NCI-H82 (cell line): Measurements from ENCODE around the gene CNOT2.
"Not testable (repeated sequence)": the region's sequence is repeated elsewhere in the genome, so short reads cannot be mapped to it uniquely, and the experiment has no call there.

Experiments used
- DNase-seq: peaks from one replicate; lab custom pipeline; 2025; lab: John Stamatoyannopoulos, UW

CNOT2 gene

GRCh38 chr12:70251661-70252060 is 8.4 kb downstream of the CNOT2 start:
- DNase-seq: no peak

DNA sequence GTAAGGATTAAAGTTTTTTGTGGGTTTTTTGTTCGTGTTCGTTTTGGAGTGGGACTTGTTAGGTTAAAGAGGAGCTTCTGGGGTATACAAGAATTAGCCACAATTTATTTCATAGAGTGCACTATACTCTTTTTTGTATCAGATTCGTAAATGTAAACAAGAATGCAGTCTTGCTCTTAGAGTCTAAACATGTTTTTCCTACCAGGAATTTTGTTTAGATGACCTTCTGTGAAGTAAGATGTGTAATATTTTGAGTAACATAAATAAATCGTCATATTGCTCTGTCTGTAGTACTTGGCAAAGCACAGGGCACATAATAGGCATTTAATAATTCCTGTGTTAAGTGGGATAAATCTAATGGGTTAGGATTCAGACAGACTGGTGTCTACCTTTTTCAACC is 9.6 kb downstream of the CNOT2 start:
- no peak for DNase-seq

DNA sequence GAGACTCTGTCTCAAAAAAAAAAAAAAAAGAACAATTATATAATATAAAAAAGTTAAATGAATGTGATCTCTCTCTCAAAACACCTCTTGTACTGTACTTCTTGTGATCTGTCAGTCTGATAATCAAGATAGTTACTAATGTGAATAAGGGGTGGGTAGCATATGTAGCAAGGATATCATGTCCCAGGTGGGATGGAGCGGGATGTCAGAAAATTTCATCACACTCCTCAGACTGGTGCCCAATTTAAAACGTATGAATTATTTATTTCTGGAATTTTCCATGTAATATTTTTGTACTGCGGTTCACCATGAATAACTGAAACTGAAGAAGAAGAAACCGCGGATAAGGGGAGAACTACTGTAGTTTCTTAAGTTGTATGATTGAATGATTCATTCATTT is 11.0 kb downstream of the CNOT2 start:
- DNase-seq: no peak

- DNase-seq: no peak
These were observed 11.6 kb downstream of the CNOT2 start for GRCh38 chr12:70254846-70255245.

DNA sequence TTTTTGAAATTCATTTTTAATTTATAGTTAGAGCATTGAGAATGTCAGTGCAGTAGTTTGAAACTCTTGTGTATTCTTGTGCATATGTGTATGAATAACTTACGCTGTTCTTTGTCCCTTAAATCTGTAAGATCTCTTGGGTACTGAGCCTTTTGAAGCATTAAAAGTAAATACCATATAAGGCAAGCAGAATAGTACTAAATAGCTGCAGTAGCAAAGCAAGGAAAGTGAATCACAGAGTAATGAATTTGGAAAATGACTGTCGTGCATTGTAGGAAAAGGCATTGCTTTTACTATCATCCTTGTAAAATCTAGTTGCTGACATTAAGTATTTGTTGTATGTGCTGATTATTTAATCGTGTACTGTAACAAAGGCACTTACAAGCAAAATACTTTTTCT is 12.1 kb downstream of the CNOT2 start:
- no peak for DNase-seq

DNA sequence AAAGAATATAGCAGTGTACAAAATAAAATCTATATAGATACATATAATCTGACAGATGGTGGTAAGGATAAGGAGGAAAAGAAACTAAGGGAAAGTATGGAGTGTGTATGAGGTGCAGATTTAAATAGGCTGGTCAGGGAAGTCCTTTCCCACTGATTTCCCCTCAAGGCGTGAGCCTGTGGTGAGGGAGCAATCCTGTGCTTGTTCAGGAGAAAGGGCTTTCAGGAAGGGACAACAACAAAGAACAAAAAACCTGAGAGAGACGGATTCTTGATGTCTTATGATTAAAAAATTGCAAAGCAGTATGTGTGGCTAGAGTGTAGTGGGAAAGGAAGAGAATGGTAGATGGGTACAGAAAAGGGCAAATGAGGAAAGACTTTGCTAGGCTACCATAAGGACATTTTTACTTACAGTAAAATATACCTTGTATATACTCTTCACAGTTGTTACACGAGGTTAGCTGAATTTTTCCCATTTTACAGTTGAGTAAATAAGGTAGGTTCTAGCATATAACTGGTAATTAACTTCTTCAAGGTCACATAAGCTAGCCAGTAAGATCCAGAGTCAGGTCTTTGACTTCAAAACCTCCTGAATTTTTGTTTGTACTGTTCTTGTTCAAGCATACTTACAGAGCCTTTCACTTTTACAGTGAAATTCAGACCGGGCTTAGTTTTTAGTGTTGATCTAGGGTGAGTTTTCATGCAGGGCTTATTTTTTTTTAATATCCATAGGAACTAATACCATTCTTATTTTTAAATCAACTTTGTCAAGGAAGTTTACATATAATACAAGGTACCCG is 15.6 kb downstream of the CNOT2 start:
- no peak for DNase-seq

DNA sequence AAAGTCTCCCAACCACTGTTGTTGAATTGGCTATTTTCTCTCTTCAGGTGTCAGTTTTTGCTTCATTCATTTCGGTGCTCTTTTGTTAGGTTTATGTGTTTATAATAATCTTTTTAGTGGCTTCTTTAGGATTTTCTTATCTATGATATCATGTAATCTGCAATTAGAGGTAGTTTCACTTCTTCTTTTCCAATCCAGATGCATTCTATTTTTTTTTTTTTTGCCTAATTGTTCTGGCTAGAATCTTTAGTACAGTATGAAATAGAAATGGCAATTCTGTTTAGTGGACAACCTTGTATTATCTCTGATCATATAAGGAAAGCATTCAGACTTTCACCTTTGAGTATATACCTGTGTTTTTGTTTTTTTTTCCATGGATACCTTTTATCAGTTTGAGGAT is 17.4 kb downstream of the CNOT2 start:
- no peak for DNase-seq

- DNase-seq: no peak
These were observed 21.0 kb downstream of the CNOT2 start for GRCh38 chr12:70264067-70264867.

GRCh38 chr12:70265132-70265531 is 21.9 kb downstream of the CNOT2 start:
- no peak for DNase-seq

DNA sequence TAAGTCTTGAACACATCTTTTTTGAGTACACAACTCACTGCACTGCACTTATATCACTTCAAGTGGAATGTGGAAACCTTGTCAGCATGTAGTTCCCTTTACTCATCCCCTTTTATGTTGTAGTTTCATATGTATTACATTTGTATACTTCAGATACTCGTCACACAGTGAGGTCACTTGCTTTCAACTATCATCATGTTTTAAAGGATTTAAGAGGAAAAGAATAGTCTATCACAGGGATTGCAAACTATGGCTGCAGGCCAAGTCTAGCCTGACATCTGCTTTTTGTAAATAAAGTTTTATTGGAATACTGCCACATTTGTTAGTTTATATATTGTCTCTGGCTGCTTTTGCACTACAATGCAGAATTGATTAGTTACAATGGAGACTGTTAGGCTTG is 24.3 kb downstream of the CNOT2 start:
- no peak for DNase-seq

- DNase-seq: no peak
These were observed 25.7 kb downstream of the CNOT2 start for GRCh38 chr12:70268972-70269371.

GRCh38 chr12:70270108-70270507 is 26.9 kb downstream of the CNOT2 start:
- DNase-seq: no peak

- peak; percentile 83 for DNase-seq
These were observed 27.8 kb downstream of the CNOT2 start for GRCh38 chr12:70271025-70271424.

DNA sequence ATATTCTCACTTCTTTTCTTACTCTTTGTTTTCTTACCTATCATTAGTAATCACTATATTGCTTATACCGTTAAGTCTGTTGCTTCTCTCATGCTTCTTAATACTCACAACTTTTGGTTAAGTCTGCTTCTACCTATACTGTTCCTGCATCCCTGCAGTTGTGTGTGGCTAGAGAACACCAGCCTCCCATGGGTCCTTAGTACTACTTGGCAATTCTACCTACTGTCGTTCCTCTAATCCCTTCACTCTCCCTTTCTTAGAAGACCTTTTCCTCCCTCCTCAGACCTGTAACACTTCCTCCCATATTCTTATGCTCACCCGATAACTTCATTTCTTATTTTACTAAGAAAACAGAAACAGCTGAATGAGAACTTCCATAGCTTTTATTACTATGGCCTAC is 29.3 kb downstream of the CNOT2 start:
- peak; percentile 11 for DNase-seq

DNA sequence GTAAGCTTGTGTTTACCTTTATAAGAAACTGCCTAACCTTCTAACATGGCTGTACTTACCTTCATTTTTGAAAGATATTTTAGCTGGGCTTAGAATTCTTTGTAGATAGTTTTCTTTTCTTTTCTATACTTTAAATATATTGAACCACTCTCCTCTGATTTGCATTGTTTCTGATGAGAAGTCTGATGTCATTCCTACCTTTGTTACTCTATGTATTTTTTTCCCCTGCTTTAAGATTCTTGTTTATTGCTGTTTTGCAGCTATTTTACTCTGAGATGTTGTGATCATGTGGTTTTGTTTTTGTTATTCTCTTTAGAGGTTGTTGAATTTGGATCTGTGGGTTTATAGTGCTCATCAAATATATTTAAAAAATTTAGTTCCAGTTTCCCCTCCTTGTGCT is 31.8 kb downstream of the CNOT2 start:
- DNase-seq: no peak

DNA sequence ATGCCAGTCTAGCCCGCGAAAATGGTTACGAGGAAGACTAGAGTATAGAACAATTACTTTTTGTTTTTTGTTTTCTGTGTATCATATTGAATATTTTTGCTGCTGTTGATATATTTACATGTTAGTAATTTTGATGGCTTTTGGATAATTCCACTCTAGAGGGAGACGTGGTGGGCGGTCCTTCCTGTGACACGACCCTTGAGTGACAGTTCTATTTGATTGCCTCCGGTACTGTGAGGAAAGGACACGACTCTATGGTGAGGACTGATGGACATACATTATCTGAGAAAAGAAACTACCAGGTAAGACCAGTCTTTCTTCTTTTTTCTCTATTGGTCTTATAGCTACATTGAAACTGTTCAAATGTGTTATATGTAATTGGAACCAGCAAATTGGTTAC is 34.7 kb downstream of the CNOT2 start:
- no peak for DNase-seq

GRCh38 chr12:70278945-70279344 is 35.7 kb downstream of the CNOT2 start:
- DNase-seq: no peak

GRCh38 chr12:70283232-70283631 is 40.0 kb downstream of the CNOT2 start:
- no peak for DNase-seq

- no peak for DNase-seq
These were observed 45.6 kb downstream of the CNOT2 start for GRCh38 chr12:70288817-70289216.

GRCh38 chr12:70290116-70290515 is 46.9 kb downstream of the CNOT2 start:
- DNase-seq: no peak

- DNase-seq: no peak
These were observed 49.0 kb downstream of the CNOT2 start for GRCh38 chr12:70292017-70292776.

DNA sequence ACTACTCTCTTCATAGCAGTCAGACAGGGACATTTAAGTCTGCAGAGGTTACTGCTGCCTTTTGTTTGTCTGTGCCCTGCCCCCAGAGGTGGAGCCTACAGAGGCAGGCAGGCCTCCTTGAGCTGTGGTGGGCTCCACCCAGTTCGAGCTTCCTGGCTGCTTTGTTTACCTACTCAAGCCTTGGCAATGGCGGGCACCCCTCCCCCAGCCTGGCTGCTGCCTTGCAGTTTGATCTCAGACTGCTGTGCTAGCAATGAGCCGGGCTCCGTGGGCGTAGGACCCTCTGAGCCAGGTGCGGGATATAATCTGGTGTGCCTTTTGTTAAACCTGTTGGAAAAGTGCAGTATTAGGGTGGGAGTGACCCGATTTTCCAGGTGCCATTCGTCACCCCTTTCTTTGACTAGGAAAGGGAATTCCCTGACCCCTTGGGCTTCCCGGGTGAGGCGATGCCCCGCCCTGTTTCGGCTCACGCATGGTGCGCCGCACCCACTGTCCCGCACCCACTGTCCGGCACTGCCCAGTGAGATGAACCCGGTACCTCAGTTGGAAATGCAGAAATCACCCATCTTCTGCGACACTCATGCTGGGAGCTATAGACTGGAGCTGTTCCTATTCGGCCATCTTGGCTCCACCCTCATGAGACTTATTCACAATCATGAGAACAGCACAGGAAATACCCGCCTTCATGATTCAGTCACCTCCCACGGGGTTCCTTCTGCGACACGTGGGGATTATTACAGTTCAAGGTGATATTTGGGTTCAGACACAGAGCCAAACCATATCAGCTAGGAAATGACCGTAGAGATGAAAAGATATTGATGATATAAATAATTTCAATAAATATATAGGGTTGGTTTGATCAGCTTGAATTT is 61.7 kb downstream of the CNOT2 start:
- not testable (repeated sequence) for DNase-seq
